ENCODE data around the gene SNAPC2.

SNAPC2 gene

GRCh38 chr19:7910321-7911161, 9.6 kb upstream of the SNAPC2 start:
- H3K4me3 ChIP-seq (ENCODE audit: low read depth, low read length) = no peak overlapping the region
- no peak for DNase-seq (ENCODE audit: low read depth)
- no peak for TF ChIP-seq POLR2A (IDR thresholded peaks at IDR 0.05; ENCODE audit: extremely low read depth, insufficient read length)

DNA sequence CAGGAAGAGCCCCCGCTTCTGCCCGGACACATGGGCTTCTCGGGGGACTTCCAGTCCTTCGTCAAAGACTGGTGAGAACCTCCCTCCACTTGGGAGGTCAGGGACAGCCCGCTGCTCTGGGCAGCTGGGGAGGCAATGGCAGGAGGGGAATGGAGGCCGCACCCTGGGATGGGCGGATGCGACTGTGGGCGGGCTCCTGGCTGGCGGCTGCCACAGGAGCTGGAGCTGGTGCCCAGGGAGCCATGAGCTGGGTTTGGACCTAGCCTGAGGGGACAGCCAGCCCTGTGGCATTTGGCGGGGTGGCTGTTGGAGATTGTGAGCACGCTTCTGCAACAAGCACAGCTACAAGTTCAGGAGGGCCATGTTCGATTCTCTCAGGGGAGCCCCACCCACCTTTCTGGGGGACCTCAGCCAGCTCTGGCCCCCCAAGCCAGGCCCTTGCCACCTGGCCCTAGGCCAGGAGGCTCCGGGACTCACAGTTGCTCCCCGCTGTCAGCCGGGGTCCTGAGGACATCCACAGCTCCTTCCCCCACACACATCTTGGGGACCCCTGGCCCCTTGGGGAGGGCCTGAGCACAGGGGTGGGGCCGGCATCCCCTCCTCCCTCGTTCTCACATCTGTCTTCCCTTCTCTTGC, 8.5 kb upstream of the SNAPC2 start:
- no peak overlapping the region for H3K4me3 ChIP-seq (ENCODE audit: low read depth, low read length)
- no peak for TF ChIP-seq MAX (IDR thresholded peaks at IDR 0.05; ENCODE audit: low read depth, low read length)
- TF ChIP-seq MYC (IDR thresholded peaks at IDR 0.05; ENCODE audit: low read depth, low read length) = no peak
- TF ChIP-seq, protein P1, sequence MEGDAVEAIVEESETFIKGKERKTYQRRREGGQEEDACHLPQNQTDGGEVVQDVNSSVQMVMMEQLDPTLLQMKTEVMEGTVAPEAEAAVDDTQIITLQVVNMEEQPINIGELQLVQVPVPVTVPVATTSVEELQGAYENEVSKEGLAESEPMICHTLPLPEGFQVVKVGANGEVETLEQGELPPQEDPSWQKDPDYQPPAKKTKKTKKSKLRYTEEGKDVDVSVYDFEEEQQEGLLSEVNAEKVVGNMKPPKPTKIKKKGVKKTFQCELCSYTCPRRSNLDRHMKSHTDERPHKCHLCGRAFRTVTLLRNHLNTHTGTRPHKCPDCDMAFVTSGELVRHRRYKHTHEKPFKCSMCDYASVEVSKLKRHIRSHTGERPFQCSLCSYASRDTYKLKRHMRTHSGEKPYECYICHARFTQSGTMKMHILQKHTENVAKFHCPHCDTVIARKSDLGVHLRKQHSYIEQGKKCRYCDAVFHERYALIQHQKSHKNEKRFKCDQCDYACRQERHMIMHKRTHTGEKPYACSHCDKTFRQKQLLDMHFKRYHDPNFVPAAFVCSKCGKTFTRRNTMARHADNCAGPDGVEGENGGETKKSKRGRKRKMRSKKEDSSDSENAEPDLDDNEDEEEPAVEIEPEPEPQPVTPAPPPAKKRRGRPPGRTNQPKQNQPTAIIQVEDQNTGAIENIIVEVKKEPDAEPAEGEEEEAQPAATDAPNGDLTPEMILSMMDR (IDR thresholded peaks at IDR 0.05; ENCODE audit: low read depth, low read length) = no peak
- no peak for TF ChIP-seq POLR2A (IDR thresholded peaks at IDR 0.05; ENCODE audit: extremely low read depth, insufficient read length)
- no peak for DNase-seq (ENCODE audit: low read depth)

DNA sequence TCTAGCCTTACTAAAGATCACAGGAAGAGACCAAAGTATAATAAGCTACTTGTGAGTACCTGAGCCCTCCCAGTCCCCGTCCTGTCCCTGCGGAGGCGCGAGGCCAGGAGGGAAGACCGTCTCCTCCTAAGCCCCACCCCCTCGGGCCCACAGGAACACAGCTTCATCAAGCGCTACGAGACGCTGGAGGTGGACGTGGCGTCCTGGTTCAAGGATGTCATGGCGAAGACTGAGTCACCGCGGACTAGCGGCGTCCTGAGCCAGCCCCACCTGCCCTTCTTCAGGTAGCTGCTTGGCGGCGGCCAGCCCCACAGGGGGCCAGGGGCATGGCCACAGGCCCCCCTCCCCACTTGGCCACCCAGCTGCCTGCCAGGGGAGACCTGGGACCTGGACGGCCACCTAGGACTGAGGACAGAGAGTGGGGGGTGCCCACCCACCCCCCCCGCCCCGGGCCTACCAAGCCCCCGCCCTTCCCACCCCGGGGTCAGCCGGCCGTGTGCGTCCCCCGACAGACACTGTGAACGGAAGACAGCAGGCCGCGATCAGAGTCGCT, 7.9 kb upstream of the SNAPC2 start:
- TF ChIP-seq MAX (IDR thresholded peaks at IDR 0.05; ENCODE audit: low read depth, low read length) (no peak), POLR2A (IDR thresholded peaks at IDR 0.05; ENCODE audit: extremely low read depth, insufficient read length) (no peak), MYC (IDR thresholded peaks at IDR 0.05; ENCODE audit: low read depth, low read length) (no peak)
- TF ChIP-seq, protein P1 (IDR thresholded peaks at IDR 0.05; ENCODE audit: low read depth, low read length) = no peak
- H3K4me3 ChIP-seq (ENCODE audit: low read depth, low read length) = no peak overlapping the region
- DNase-seq (ENCODE audit: low read depth) = no peak

GRCh38 chr19:7912697-7913564, 7.2 kb upstream of the SNAPC2 start:
- H3K4me3 ChIP-seq (ENCODE audit: low read depth, low read length) = no peak overlapping the region
- TF ChIP-seq MYC (IDR thresholded peaks at IDR 0.05; ENCODE audit: low read depth, low read length) = no peak
- no peak for TF ChIP-seq POLR2A (IDR thresholded peaks at IDR 0.05; ENCODE audit: extremely low read depth, insufficient read length)
- TF ChIP-seq, protein P1 (IDR thresholded peaks at IDR 0.05; ENCODE audit: low read depth, low read length) = no peak
- no peak for TF ChIP-seq MAX (IDR thresholded peaks at IDR 0.05; ENCODE audit: low read depth, low read length)
- DNase-seq (ENCODE audit: low read depth) = no peak

- TF ChIP-seq MAX (IDR thresholded peaks at IDR 0.05; ENCODE audit: low read depth, low read length) (no peak), MYC (IDR thresholded peaks at IDR 0.05; ENCODE audit: low read depth, low read length) (no peak), POLR2A (IDR thresholded peaks at IDR 0.05; ENCODE audit: extremely low read depth, insufficient read length) (no peak)
- TF ChIP-seq, protein P1 (IDR thresholded peaks at IDR 0.05; ENCODE audit: low read depth, low read length) = no peak
- no peak for DNase-seq (ENCODE audit: low read depth)
- H3K4me3 ChIP-seq (ENCODE audit: low read depth, low read length) = no peak overlapping the region
Measured at GRCh38 chr19:7913652-7914051, 6.5 kb upstream of the SNAPC2 start.

All from NB4 (cell line).